ENCODE measurements around the gene ANKRD33B. TPM values are rescaled to one million over a fixed set of nuclear protein-coding genes. Genes with fewer than 3 reads are reported as not detected.

The ANKRD33B gene
- total and polyA plus RNA-seq, 9 of the 15 experiments (the other 6 are each of a cell fraction or from before 2014, with no cell fraction given): 0.10 to 1.7 (median 0.40) TPM

GRCh38 chr5:10644192-10644591, 80.3 kb downstream of the ANKRD33B start (continued):
- TF ChIP-seq MYBL2 (IDR thresholded peaks at IDR 0.05; ENCODE audit: low read depth): no peak
- TF ChIP-seq MYBL2 (CRISPR knock-in tag; IDR thresholded peaks at IDR 0.05; ENCODE audit: borderline replicate concordance): no peak
- TF ChIP-seq MCM3 (IDR thresholded peaks at IDR 0.05): no peak

GRCh38 chr5:10645146-10645545, 81.3 kb downstream of the ANKRD33B start:
- ChIA-PET CTCF (ENCODE audit: low intra/inter-chr PET ratio) (no interaction called here), POLR2A (interaction anchor here (0.9 to 1.2 kb wide), 3 partner anchors 11 to 197 kb away, joined by 3 to 4 read pairs (median 3); no protein-coding TSS in a partner anchor)
- H3K4me1 ChIP-seq (replicated peaks in 1 of 2; ENCODE audit: control insufficient read depth in 2 of 2, insufficient read depth in 2 of 2, low read length in 2 of 2): peaks cover 0 to 2% of the 10 kb centered on the region in 2 experiments; a peak in 1 of 5 replicates
- no peak overlapping the region for H3K9ac ChIP-seq (ENCODE audit: insufficient read depth in 1 of 2, low read depth in 2 of 2, low read length in 2 of 2)
- peaks cover 1% of the 10 kb centered on the region for H3K9me3 ChIP-seq (replicated peaks; ENCODE audit: control insufficient read depth, insufficient read depth, low read depth, low read length)
- no peaks in the 10 kb centered on the region for H3K79me2 ChIP-seq (ENCODE audit: control insufficient read depth, insufficient read depth, low read length)
- no peak overlapping the region for H3K4me3 ChIP-seq
- DNase-seq (ENCODE audit: extremely low read depth in 1 of 4, low spot score in 3 of 4) (no peak), ATAC-seq (0 out of 3 replicates have a peak, but pooled peaks have one; percentile 41), FAIRE-seq (no peak)
- in situ Hi-C loops (cut with MboI) (no loop called here), intact Hi-C loops (cut with micrococcal nuclease) (no loop called here)
- no peaks in the 10 kb centered on the region for H4K20me1 ChIP-seq (replicated peaks; ENCODE audit: control insufficient read depth, insufficient read depth, low read length)
- no peak overlapping the region for H3K27ac ChIP-seq (ENCODE audit: extremely low read depth, low read depth, low read length)
- no TSS peak for BruUV-seq (replicated peaks)
- peaks cover 33 to 59% of the 10 kb centered on the region in 2 experiments for H3K27me3 ChIP-seq (ENCODE audit: control insufficient read depth in 2 of 2, insufficient read depth in 2 of 2, low read length in 2 of 2)
- H2AFZ ChIP-seq (ENCODE audit: low read depth, low read length): no peak overlapping the region
- H3K9me1 ChIP-seq (ENCODE audit: control insufficient read depth, insufficient read depth, low read length): no peaks in the 10 kb centered on the region
- no peak overlapping the region for H3K4me2 ChIP-seq (ENCODE audit: insufficient read depth, low read length)
- TF ChIP-seq CC2D1A (IDR thresholded peaks at IDR 0.05) (no peak), ZNF282 (CRISPR knock-in tag; IDR thresholded peaks at IDR 0.05) (no peak), TCFL5 (CRISPR knock-in tag; conservative IDR thresholded peaks at IDR 0.05) (no peak)
- WGBS (ENCODE audit: insufficient coverage, low coverage, missing lambda C conversion rate): 0% methylated on average over 3 of the region's 3 CpGs
- H3K36me3 ChIP-seq (ENCODE audit: control insufficient read depth, insufficient read depth, low read length): no peaks in the 10 kb centered on the region

All from K562 (cell line).